HCEC 1CT (cell line): ENCODE data around the gene FOXC2.

Source experiments
- DNase-seq: peaks from one replicate; pipeline ENCODE4 v3.0.0-alpha.2; 2017

Gene FOXC2

GRCh38 chr16:86558355-86559193, 8.1 kb upstream of the FOXC2 start:
- no peak for DNase-seq

GRCh38 chr16:86559802-86560305, 6.8 kb upstream of the FOXC2 start:
- no peak for DNase-seq

- no peak for DNase-seq
Measured at GRCh38 chr16:86562356-86562755, 4.3 kb upstream of the FOXC2 start.

DNA sequence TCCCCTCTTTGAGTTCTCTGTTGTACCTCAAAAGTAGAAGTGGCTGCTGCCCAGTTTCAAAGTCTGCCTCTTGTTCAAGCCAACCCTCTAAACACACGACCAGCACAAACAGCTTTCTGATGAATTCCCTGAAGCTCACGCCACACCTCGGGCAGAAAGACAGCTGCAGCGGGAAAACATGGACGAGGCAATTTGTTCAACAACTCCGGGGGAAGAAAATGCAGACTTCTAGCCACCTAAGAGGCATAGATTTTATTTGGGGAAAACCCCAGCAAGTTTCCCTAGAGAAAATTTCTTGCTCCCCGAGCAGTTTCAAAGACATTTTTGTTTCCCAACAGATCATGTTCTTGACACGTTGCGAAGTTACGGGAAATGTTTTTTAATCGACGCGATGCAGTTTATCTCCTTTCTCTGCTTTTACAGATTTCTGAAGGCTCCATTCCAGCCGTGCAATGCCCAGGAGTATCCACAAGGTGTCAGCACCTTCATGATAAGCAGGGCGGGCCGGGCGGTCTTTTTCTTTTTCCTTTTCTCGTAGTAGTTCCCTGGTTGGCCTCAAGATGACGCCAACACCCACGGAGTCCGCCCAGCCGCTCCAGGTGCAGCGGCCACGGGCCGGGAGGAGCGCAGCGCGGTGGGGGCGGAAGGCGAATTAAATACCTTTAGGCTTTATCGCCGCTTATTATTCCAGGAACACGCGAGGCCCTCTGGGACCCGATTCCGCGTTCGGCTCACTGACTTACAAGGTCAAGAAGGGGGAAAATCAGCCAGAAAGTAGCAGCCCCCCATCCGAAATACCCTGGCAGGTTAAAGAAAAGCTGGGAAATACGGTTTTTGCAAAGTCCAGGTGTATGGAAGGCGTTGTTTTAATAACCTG, 2.9 kb upstream of the FOXC2 start:
- peak; percentile 73 for DNase-seq

DNA sequence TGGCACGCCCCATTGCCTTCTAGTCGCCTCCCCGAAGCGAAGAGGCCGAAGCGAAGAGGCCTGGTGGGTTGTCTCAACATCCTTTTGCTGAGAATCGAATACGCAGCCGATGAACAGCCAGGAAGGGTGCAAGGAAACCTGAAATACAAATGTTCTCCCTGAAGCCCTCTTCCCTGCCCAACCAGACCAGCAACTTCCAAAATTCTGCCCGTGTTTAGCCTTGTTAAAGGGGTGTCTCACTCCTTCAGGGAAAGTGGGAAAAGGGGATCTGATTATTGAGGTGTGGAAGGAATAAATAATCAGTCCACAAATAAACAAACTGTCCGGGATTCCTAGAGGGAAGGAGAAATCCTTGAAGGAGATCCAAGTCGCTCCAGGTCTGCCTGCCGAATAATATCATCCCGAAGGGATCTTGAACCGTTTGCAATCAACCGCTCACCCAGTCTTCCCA, 1.4 kb upstream of the FOXC2 start:
- DNase-seq, result no peak

- DNase-seq, result no peak
Measured at GRCh38 chr16:86565644-86566511, 751 bp upstream of the FOXC2 start.

- peak; percentile 45 for DNase-seq
Measured at GRCh38 chr16:86566966-86567700, 504 bp downstream of the FOXC2 start.

- DNase-seq, result peak; percentile 22
Measured at GRCh38 chr16:86567701-86568581, 1.3 kb downstream of the FOXC2 start.

GRCh38 chr16:86568677-86569623, 2.3 kb downstream of the FOXC2 start:
- DNase-seq, result no peak

- no peak for DNase-seq
Measured at GRCh38 chr16:86569701-86570447, 3.2 kb downstream of the FOXC2 start.

GRCh38 chr16:86570558-86571529, 4.2 kb downstream of the FOXC2 start:
- no peak for DNase-seq

DNA sequence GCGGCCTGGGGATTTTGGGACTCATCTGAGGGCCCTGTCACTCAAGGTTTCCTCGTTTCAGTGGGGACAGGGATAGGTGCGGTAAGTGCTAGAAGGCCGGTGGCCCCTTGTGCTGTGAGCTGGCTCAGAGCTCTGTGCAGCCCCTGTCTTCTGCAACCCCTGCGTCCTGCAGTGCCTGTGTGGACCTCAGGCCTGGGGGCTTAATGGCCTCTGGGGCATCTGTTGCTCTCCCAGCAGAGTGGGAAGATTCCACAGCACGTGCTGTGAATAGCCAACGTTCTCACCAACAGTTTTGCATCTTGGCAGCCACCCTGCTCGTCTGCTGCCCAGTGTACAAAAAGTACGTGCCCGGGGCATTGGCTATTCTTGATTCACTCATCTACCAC, 4.9 kb downstream of the FOXC2 start:
- no peak for DNase-seq

DNA sequence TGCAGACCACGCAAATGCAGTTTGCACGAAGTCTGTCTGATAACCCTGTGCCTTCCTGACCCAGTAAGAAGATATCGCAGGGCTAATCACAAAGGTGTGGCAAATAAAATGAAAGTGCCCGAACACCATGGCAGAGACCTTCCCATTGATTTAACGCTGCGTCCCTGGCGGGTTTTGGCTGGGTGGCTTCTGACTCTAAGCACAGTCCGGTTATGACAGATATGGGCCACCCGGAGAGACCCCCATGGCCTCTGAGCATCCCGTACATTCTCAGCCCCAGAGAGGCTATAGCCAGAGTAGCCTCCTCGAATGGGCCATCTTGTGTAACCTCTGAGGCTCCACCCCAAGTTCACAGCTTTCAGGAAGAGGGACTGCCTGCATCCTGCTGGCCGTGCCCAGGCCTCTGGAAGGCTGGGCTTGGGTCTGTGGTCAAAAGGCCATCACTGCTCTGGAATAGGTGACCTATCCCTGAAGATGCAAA, 5.5 kb downstream of the FOXC2 start:
- no peak for DNase-seq

GRCh38 chr16:86572606-86573005, 6.0 kb downstream of the FOXC2 start:
- no peak for DNase-seq

DNA sequence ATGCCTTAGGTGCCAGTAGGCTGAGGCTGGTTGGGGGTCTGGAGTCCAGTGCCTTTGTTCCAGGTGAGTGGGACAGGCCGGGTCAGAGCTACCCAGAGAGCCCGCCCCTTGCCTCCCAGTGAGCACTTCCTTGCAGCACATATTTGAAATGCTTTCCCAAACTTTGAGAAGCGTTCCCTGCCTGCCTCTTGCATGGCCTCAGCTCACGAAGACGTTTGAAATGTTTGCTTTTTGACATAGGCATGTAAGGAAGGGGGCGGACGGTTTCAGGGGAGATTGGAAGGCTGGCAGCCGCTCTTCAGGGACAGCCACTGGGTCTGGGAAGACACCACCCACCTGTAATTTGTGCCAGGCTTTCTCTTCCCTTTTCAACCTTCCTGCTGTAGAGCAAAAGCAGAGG, 6.6 kb downstream of the FOXC2 start:
- no peak for DNase-seq

DNA sequence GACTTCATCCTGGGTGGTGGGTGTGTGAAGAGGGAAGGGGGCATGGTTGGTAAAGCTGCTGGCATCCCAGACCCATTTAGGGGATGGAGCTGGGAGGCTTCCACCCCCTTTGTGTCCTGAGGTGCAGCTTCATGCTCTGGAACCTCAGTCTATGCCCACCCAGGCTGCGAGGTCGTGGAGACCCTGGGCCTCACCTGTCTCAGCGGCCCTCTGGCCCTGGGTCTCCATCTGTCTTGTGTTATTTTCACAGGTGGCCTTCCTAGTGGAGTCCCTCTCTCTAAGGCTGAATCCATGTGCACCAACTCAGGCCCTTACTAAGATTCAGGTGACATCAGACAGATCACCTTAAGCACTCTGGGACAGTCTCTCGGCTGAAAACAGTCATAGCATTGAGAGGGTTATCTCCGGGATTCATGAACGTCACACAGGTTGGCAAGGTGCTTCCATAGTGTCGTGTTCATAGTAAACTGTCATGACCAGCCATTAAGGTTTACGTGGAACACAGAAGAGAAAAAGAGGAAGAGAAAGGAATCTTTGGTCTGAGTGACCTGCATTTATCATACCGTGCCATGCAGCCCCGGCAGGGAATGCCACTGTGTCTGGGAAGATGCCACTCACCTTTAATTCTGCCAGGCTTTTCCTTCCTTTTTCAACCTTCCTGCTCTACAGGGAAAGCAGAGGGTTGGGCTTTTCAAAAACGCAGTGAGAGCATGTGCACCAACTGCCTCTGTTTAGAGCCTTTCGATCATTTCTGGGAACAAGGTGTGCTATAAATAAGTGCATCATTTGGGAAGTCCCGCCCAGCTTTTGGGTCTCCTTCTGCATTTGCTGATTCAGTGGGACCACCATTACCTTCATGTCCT, 7.2 kb downstream of the FOXC2 start:
- no peak for DNase-seq

DNA sequence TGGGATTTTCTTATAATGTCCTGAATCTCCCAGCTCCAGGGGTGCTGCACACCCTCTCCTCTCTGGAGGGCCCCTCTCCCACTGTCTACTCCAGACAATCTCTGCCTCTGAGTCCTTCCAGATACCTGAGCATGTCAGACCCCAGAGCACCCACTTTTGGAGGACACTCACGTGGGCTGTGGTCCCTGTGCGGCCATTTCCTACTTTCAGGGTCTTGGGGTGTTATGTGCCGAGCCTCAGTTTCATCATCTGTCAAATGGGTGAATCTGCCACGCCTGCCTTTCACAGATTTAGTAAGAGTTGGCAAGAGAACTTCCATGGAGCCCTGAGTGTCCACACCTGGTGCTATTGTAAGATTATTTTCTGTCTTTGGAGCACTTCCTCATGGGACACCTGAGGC, 8.0 kb downstream of the FOXC2 start:
- no peak for DNase-seq
